Panc1 (cell line): ENCODE measurements around the gene RIC3. TPM values are rescaled to one million over a fixed set of nuclear protein-coding genes. Genes with fewer than 3 reads are reported as not detected.

ENCODE experiments used
- ATAC-seq: fragments of 200-7000 bp; cut with Tn5 transposase; 2 replicates; pipeline ENCODE4 v1.9.1; 2020; ENCODE audit warnings: mild to moderate bottlenecking, moderate library complexity
- BruUV-seq: library from RNA; stranded (reverse); fragments of 400-500 nt; replicated peaks from 2 replicates; lab custom pipeline; 2021; lab: Mats Ljungman, UMichigan
- CTCF ChIA-PET: fragments of 300-600 bp; sonication (Branson Sonifier 250); formaldehyde crosslinking; loops from one replicate; lab custom pipeline; 2022; ENCODE audit warnings: antibody characterized with exemption; lab: Charles Lee
- POLR2A ChIA-PET: fragments of 300-600 bp; sonication (Branson Sonifier 250); formaldehyde crosslinking; loops from one replicate; lab custom pipeline; 2022; ENCODE audit warnings: antibody characterized with exemption; lab: Charles Lee
- DNase-seq: peaks from one replicate; pipeline ENCODE4 v3.0.0-alpha.2; 2010; ENCODE audit warnings: low read depth, low spot score
- H3K27ac ChIP-seq: 2 replicates; pipeline ENCODE4 v1.5.1; 2011; ENCODE audit warnings: mild to moderate bottlenecking, low read length, inconsistent platforms
- H3K27me3 ChIP-seq: fragments of 200-500 bp; sonication (Bioruptor generic); 2 replicates; pipeline ENCODE4 v1.6.0; 2014; ENCODE audit warnings: low read length, inconsistent platforms; ENCODE audit not compliant: control insufficient read depth, insufficient read depth
- H3K36me3 ChIP-seq: fragments of 200-500 bp; sonication (Bioruptor generic); 2 replicates; pipeline ENCODE4 v1.5.1; 2014; ENCODE audit warnings: inconsistent platforms, mild to moderate bottlenecking, low read length, moderate library complexity; ENCODE audit not compliant: control insufficient read depth, insufficient read depth
- H3K4me1 ChIP-seq: 2 replicates; pipeline ENCODE4 v1.5.1; 2011; ENCODE audit warnings: inconsistent platforms, mild to moderate bottlenecking, low read length, moderate library complexity; ENCODE audit not compliant: control insufficient read depth, insufficient read depth
- H3K4me3 ChIP-seq, 2 experiments: 2 replicates each; pipeline ENCODE4 v1.5.1; 2011 to 2012; ENCODE audit warnings: low read depth in 2 of 2, low read length in 2 of 2, mild to moderate bottlenecking in 2 of 2, inconsistent platforms in 1 of 2, moderate library complexity in 1 of 2
- H3K9me3 ChIP-seq: fragments of 200-500 bp; sonication (Bioruptor generic); 2 replicates; pipeline ENCODE4 v1.5.1; 2014; ENCODE audit warnings: low read depth, mild to moderate bottlenecking, inconsistent platforms, low read length, moderate library complexity; ENCODE audit not compliant: control insufficient read depth, insufficient read depth
- POLR2AphosphoS5 ChIP-seq: IDR thresholded peaks from 2 replicates; pipeline ENCODE4 v1.6.1; 2012; ENCODE audit warnings: mild to moderate bottlenecking, low read depth, low read length, moderate library complexity
- REST ChIP-seq, 2 experiments: IDR thresholded peaks; 2 replicates each; pipeline ENCODE4 v1.6.1; 2011 to 2012; ENCODE audit warnings: low read depth in 2 of 2, control low read depth in 1 of 2, low read length in 1 of 2, mild to moderate bottlenecking in 1 of 2, moderate library complexity in 1 of 2; ENCODE audit not compliant: insufficient read depth in 1 of 2
- SIN3A ChIP-seq: IDR thresholded peaks from 2 replicates; pipeline ENCODE4 v1.6.1; 2012; ENCODE audit warnings: low read depth, mild to moderate bottlenecking, low read length, moderate library complexity, borderline replicate concordance; ENCODE audit not compliant: insufficient read depth
- TCF7L2 ChIP-seq: IDR thresholded peaks from 2 replicates; pipeline ENCODE4 v1.6.1; 2011; ENCODE audit warnings: mild to moderate bottlenecking, low read depth, low read length, inconsistent platforms
- in situ Hi-C: cut with HindIII; loops from 2 replicates; pipeline ENCODE4 v1.10.0; 2016; ENCODE audit warnings: low sequenced_read_pairs, low pct_unique_long_range_greater_than_20kb
- intact Hi-C: fragments of 100-400 bp; cut with micrococcal nuclease; formaldehyde crosslinking; loops from one replicate; pipeline ENCODE4 v1.10.0; 2022; ENCODE audit not compliant: unreplicated experiment
- total RNA-seq: library from RNA; stranded (reverse); gene quantifications from one replicate; pipeline ENCODE4 v1.2.1, GENCODE V29; 2021; ENCODE audit not compliant: unreplicated experiment
- TF ChIP-seq, protein P1 (sequence below): fragments of 450-650 bp; IDR thresholded peaks from 2 replicates; pipeline ENCODE4 v1.5.1; 2017; ENCODE audit warnings: mild to moderate bottlenecking

Gene RIC3
- total RNA-seq, 1 experiment from 2014 or later: 4.2 TPM

- no peaks in the 10 kb centered on the region for H3K27me3 ChIP-seq
- intact Hi-C loops: loop anchor here (10.0 kb wide), 1 partner anchor 201 kb away; no protein-coding TSS in a partner anchor
- no TSS peak for BruUV-seq
- no peaks in the 10 kb centered on the region for H3K36me3 ChIP-seq
- H3K9me3 ChIP-seq: no peaks in the 10 kb centered on the region
- no peak overlapping the region for H3K4me3 ChIP-seq
- ChIA-PET POLR2A (no interaction called here), CTCF (no interaction called here)
- ATAC-seq: no peak
- no peak for DNase-seq
- no peaks in the 10 kb centered on the region for H3K4me1 ChIP-seq
- TF ChIP-seq SIN3A (no peak), REST (IDR thresholded peaks at IDR 0.05; ENCODE audit: insufficient read depth in 1 of 2, low read depth in 2 of 2, low read length in 1 of 2) (no peak), TCF7L2 (no peak), POLR2AphosphoS5 (no peak)
- TF ChIP-seq, protein P1, sequence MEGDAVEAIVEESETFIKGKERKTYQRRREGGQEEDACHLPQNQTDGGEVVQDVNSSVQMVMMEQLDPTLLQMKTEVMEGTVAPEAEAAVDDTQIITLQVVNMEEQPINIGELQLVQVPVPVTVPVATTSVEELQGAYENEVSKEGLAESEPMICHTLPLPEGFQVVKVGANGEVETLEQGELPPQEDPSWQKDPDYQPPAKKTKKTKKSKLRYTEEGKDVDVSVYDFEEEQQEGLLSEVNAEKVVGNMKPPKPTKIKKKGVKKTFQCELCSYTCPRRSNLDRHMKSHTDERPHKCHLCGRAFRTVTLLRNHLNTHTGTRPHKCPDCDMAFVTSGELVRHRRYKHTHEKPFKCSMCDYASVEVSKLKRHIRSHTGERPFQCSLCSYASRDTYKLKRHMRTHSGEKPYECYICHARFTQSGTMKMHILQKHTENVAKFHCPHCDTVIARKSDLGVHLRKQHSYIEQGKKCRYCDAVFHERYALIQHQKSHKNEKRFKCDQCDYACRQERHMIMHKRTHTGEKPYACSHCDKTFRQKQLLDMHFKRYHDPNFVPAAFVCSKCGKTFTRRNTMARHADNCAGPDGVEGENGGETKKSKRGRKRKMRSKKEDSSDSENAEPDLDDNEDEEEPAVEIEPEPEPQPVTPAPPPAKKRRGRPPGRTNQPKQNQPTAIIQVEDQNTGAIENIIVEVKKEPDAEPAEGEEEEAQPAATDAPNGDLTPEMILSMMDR: no peak
- no peak overlapping the region for H3K27ac ChIP-seq
- in situ Hi-C loops: no loop called here
These were observed 73.5 kb downstream of the RIC3 start for GRCh38 chr11:8095371-8095770.

DNA sequence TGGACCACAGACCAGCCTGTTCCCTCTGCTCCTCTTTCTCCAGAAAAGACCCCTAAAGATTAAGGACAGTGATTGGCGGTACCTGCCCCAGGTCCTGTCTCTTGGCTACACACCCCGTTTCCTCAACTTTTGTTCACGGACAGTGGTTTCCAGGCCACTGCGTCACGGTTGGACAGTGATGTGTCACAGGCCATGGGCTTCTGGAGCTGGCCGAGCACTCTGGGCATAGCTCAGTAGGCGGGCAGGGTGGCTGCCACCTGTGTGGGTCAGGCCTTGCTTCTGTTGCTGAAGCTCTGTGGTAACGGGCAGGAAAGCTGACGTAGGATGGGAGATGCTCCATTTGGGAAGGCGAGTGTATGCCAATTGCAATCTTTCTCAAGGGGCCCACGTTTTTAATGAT lies 74.2 kb downstream of the RIC3 start:
- POLR2A ChIA-PET: no interaction called here
- Histone ChIP-seq H3K27me3 (no peaks in the 10 kb centered on the region), H3K4me3 (no peak overlapping the region), H3K9me3 (no peaks in the 10 kb centered on the region), H3K27ac (no peak overlapping the region), H3K4me1 (no peaks in the 10 kb centered on the region), H3K36me3 (no peaks in the 10 kb centered on the region)
- CTCF ChIA-PET: interaction anchor here (0.9 kb wide), 1 partner anchor 88 kb away, joined by 6 read pairs; no protein-coding TSS in a partner anchor
- no TSS peak for BruUV-seq
- intact Hi-C loops: loop anchor here (10.0 kb wide), 1 partner anchor 200 kb away; no protein-coding TSS in a partner anchor
- in situ Hi-C loops: no loop called here
- TF ChIP-seq TCF7L2: no peak
- TF ChIP-seq, protein P1: no peak
- TF ChIP-seq POLR2AphosphoS5: no peak
- no peak for TF ChIP-seq REST (IDR thresholded peaks at IDR 0.05; ENCODE audit: insufficient read depth in 1 of 2, low read depth in 2 of 2, low read length in 1 of 2)
- TF ChIP-seq SIN3A: no peak
- ATAC-seq (no peak), DNase-seq (no peak)
